ENCODE data around the gene EDIL3.
"Not testable (repeated sequence)": the region's sequence is repeated elsewhere in the genome, so short reads cannot be mapped to it uniquely, and the experiment has no call there.

EDIL3 gene

DNA sequence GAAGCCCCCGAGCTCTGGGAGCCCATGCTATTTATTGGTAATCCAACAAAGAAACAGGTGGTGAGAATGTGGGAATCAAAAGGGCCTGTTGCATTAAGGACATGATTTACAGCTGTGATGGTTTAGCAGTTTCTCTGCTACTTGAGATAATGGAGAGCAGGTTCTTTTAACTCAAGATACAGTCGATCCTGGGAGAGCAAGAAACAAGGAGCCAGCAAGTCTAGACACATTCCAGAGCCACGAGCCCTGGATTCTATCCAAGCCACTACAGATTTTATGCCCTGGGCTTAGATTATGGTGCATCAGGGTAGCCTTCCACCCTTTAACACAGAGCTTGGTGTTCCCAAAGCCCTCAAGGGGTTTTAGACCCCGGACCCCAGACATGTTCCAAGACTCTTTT lies 87.0 kb downstream of the EDIL3 start:
- not testable (repeated sequence) for DNase-seq

GRCh38 chr5:84292788-84293653 lies 91.7 kb downstream of the EDIL3 start:
- no peak for DNase-seq

- no peak for DNase-seq
Observed at GRCh38 chr5:84292000-84292642, 92.6 kb downstream of the EDIL3 start.

GRCh38 chr5:84290673-84291072 lies 94.0 kb downstream of the EDIL3 start:
- DNase-seq: no peak

GRCh38 chr5:84290161-84290560 lies 94.5 kb downstream of the EDIL3 start:
- DNase-seq: no peak

DNA sequence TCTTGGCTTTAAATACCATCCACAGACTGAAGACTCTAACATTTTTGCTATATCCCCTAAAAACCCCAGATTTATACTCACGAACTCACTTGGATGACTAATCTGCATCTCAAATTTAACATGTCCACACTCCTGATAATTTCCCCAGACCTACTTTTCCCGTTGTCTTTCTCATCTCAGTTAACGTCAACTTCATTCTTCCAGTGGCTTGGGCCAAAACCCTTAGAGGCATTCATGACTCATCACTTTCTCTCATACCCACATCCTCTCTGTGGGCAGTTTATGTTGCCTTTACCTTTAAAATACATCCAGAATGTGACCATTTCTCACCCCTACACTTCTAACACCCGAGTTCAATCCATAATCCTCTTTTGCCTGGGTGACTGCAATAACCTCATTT lies 96.7 kb downstream of the EDIL3 start:
- DNase-seq: no peak

GRCh38 chr5:84286662-84287061 lies 98.0 kb downstream of the EDIL3 start:
- DNase-seq: no peak

- no peak for DNase-seq
Observed at GRCh38 chr5:84285641-84286637, 98.7 kb downstream of the EDIL3 start.

DNA sequence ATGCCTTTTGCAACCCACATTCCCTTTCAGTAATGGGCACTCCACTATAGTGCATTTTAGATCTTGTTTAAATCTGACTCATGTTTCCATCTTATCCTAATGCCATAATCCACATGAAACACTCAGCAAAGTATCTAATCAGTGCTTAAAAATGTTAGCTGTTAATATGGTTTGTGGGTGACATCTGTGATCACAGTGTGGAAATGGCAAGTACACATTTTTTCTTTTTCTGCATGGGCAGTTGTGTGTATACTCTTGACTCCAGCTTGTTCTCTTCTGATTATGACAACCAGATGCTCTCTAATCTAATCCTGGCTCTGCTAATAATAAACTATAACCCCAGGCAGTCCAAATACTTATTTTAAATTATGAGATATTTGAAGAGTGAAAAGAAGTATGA lies 103.3 kb downstream of the EDIL3 start:
- DNase-seq: no peak

DNA sequence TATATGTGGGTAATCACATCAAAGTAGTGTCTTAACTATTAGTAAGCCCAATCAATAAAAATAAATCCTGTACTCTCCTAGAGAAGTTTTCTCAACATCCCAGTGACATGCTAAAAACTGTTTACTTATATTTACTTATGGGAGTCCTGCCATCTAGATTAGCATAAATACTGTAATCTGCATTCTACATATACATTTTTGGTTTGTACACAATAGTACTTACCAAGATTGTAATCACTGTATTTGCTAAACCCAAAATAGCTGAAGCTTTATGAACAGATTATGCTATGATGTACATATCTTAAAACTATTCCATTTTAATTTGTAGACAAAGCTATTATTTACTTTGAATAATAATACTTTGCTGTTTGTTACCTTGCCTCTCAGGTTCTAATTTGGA lies 105.4 kb downstream of the EDIL3 start:
- DNase-seq: no peak

DNA sequence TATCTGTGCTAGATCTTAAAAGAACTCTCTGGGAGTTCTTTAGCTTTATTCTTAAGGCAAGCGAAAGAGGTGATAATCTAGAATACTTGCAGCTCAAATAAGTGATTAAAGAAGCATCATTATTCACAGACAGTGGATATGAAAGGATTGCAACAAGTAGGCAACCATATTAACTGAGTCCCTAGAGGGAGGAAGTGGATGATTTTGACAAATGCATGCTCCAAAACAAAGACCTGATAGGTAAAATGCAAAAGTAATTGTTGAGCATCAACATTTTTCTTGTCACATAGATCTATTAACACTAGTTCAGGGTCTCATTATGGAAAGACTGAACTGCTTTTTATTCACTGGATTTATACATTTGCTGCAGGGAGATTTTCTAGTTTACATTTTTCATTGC lies 109.1 kb downstream of the EDIL3 start:
- DNase-seq: no peak

DNA sequence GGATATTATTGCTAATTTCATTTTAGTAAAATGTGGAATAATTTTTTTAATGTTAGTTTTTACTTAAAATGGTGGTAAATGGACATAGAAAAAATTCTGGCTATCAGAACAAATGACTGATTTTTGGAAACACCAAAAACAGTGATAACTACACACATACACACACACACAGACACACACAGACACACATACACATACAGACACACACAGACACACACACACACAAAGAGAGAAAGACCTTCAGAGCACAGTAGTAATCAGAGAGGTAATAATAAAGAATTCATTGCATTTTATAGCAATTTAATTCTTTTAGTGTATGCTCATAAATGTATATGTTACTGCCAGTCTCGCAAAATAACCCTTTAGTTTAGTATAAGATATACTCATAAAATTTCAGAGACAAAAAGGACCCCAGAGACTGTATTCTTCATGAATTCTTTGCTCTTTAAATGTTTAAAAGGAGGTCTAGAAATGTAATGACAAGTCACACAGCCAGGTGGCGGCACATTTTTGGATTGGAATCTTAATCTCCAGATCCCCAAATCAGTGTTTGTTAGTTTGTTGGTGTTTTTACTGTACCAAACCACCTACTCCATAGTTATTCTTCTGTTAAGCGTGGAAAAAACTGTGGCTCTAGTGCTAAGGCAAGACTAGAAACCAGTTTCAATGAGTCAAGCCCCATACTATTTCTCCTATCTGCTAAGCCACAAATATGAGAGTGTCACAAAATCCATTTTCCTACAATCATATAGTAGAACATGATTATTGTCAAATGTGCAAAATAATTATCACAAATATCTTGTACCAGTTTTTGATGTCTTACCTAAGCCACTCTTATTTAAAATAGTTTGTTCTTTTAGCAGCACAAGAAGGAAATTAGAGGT lies 109.9 kb downstream of the EDIL3 start:
- no peak for DNase-seq

DNA sequence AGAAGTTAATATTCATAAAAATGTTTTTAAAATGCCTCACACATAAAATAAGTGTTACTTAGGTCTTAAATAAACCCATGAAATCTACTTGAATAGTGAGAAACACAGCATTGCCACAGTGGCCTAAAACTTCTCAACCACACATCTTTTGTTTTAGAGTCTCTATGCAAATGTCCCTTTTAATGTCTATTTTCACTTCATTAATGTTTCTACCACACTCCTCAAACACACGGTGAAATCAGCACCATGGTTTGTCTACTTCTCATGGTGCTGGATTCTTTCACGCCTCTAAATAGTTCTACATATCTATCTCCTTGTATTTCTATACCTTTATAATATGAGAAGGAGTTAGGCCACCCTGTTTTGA lies 111.2 kb downstream of the EDIL3 start:
- DNase-seq: no peak

DNA sequence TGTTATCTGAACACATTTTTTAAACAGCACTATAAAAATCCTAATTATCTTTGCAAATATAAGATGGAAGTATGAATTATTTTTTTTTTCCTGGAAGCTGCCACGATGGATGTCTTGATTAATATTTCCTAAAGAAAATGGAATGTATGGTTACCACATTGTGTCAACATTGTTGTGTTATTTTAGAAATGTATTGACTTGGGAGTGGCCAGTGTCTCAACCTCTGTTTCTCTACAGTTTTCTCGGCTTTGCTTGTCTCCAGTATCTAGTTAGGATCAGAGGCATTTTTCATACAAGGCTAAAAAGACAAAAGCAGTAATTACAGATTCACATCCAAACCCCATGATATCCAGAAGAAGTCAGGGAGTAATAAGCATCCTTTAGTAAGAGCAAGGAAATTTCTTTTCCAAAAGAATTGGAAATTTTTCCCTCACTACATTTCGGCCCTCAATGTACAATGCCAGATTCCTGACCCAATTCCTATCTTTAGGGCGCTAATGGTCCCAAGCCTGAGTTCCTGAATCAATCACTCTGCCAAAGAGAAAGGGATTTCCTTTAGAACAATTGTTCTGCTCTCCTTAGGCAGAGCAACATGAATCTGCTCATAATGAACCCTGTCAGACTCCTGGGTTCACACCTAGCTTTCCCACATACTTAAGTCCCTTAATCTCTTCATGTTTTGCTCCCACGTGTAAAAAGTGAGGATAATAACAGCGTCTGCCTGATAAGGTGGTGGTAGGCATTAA lies 111.7 kb downstream of the EDIL3 start:
- no peak for DNase-seq

- DNase-seq: no peak
Observed at GRCh38 chr5:84265739-84266550, 118.7 kb downstream of the EDIL3 start.

- no peak for DNase-seq
Observed at GRCh38 chr5:84265130-84265529, 119.5 kb downstream of the EDIL3 start.

DNA sequence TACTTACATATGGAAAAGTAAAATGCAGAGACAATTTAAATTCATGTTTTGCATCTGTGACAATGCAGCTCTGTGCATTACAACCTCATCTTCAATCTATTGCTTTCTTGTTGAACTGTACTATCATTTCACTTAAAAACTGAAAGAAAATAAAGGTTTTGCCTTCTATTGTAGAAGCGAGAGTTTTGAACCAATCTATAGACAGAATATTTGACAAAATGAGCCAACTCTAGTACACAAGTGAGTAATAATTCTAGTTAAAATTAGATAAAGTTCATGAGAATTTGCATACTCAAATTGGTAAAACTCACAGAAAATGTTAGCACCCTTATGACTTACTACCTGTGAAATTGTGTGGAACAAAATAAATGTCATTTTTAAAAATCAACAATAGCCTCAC lies 123.7 kb downstream of the EDIL3 start:
- DNase-seq: no peak

DNA sequence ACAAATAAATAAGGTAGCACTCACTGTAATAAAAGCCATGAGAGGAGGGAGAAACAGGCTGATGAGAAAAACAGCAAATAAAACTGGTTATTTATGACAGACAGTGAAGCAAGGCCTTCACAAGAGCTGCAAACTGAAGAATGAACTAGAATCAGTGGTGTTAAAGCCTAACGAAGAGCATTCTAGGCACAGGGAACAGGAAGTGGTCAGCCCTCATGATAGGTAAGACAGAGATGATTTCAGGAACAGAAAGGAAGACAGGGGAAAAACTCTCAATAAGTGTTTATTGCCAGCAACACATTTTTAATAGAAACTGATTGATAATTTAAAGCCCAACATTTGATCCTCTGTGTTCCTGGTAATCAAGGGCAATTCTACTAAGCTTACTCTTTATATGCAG lies 124.5 kb downstream of the EDIL3 start:
- no peak for DNase-seq

DNA sequence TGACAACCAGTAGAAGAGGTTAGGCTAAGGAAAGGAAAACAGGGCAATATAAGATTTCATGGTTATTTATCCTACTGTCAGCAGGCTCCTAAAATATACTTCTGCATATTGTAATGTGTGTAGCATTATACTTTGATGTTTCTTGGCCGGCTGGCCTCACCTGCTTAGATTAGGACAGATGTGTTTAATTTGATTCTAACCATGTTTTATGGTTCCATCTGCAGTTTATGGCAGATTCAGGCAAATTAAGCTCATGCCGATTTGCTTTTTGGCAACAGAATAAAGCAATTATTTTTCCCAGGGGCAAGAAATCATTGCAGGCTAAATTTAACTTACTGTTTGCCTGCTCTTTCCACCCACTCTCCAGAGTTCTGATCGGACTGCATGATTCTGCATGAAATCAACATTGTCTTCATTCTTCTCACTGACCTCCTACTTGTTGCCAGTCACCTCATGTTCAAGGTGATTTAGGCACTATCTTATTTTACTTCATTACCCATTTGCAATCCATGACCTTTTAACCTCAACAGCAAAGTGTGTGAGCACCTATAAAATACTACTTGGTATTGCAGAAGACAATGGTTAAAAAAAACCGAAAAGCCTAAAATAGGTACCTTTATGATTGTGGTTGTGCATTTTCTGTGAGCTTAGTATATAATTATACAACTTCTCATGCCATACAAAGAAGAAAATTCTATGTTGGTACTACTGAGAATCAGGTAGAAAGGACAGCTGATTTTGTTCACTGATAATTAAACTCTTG lies 125.2 kb downstream of the EDIL3 start:
- no peak for DNase-seq

DNA sequence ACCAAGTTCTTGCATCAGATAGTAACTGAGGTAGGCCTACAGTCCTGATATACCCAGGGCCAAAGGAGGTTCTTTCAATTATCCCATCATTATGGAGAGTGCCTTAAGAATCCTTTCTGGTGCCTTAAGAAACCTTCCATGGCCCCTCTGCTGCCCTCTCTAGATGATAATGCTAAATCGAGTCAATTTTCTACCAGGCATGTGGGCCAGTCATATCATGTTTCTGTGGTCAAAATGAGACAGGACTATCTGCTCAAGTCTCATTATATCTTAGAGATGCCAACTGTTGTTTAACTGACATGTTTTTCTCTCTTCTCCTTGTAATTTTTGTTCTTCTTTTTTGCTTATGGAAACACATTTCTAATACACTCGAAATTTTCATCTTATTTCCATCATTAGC lies 127.6 kb downstream of the EDIL3 start:
- no peak for DNase-seq
